NOMO-1 treated with dmso at 0.1 percent for 144 hours (cell line): ENCODE results near the gene HUNK.
"Not testable (repeated sequence)": the region's sequence is repeated elsewhere in the genome, so short reads cannot be mapped to it uniquely, and the experiment has no call there.

Source experiments
- DNase-seq: peaks from one replicate; lab custom pipeline; 2025; ENCODE audit not compliant: unreplicated experiment; lab: John Stamatoyannopoulos, UW

The HUNK gene

DNA sequence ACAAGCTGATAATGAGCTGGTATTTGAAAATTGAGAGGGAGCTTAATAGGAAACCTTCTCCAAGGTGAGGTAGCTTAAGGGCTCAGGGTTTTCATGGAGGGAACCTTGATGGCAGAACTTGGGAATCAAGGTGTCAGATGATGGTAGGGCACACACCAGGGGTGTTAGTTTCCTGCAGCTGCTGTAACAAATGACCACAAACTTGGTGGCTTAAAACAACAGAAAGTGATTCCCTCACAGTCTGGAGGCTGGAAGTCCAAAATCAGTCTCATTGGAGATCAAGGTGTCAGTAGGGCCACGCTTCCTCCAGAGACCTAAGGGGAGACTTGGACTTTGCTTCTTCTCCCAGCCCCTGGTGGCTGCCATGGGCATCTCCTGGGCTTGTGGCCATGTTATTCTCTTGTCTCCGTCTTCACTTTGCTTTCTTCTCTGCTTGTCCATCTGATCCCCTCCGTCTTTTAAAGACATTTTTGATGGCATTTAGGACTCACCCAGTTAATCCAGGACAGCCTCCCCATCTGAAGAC, 45.5 kb downstream of the HUNK start:
- no peak for DNase-seq

DNA sequence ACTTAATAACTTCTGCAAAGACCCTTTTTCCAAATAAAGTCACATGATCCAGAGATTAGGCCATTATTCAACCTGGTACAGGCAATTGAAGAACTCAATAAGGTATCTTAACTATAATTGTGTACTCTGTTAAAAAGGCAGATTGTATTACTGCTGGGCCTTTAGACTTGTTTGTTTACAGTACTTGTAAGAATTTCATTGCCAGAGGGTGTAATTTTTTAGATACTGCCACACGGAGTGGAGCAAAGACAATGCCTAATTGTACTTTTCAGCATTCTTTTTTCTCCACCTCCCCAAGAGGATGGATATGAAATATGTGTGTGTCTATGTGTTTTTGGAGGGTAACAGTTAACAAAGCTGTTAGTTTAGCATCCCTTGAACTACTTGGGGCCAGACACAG, 47.5 kb downstream of the HUNK start:
- DNase-seq, result no peak

DNA sequence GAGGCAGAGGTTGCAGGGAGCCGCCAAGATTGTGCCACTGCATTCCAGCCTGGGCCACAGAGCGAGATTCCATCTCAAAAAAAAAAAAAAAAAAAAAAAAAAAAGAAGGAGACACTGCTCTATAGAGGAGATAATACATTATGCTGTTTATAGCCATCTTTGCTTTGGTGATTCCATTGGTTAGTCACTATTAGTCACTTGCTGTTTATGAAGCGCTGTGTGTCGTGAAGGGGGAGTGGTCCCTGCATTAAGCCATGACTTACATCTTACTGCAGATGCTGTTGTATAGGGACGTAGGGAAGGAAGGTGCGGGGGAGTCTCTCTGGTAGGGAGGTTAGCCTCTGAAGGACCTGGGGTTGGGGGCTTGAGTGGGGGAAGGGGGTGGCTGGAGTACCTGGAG, 48.3 kb downstream of the HUNK start:
- no peak for DNase-seq

DNA sequence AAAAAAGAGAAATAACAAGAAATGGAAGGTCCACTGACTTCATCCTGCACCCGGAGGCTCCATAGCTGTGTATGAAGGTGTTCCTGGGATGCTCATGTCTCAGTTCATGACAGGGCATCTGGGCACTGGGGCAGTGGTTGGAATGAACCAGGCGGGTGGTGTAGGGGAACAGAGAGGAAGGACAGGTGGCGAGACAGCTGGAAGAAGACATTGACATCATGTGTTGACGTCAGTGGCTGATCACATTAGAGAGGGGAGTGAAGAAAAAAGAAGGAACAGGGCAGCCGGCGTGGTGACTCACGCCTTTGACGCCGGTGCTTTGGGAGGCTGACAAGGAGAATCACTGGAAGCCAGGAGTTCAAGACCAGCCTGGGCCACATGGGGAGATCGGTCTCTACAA, 50.1 kb downstream of the HUNK start:
- DNase-seq, result no peak

DNA sequence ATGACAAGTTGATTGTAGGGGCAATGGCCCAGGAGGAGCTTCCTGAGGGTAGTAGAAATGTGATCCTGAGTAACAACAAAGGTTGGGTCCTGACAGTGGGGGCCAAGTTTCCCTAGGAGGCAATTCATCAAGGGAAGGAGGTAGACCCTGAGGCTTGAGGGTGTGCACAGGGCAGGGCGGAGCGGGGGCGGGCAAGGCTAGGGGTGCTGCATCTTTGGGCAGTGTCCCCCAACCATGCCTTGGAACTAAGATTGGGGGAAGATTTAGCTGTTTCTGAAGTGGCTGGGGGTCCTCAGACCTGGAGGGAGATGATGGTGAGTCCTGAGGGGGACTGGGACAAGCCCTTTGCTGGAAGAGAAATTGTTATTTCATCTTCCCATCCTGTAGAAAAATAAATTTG, 50.9 kb downstream of the HUNK start:
- no peak for DNase-seq

DNA sequence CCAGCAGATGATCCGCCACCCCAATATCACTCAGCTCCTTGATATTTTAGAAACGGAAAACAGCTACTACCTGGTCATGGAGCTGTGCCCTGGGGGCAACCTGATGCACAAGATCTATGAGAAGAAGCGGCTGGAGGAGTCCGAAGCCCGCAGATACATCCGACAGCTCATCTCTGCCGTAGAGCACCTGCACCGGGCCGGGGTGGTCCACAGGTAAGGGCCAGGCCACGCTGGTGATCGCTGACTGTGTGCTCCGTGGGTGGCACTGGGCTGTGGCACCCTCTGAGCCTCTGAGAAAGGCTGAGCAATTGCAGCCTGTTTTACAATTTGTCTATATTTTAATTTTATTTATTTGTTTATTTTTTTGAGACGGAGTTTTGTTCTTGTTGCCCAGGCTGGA, 51.7 kb downstream of the HUNK start:
- no peak for DNase-seq

DNA sequence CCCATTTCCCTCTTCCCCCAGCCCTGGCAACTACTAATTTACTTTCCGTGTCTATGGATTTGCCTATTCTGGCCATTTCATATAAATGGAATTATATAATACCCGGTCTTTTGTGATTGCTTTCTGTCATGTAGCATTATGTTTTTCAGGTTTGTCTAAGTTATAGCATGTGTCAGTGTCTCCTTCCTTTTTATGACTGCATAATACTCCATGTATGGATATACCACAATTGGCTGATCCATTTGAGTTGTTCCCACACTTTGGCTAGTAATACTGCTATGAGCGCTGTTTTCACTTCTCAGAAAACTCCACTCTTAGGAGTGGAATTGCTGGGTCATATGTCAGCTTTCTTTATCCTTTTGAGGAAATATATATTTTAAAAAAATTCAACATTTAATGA, 53.7 kb downstream of the HUNK start:
- no peak for DNase-seq

DNA sequence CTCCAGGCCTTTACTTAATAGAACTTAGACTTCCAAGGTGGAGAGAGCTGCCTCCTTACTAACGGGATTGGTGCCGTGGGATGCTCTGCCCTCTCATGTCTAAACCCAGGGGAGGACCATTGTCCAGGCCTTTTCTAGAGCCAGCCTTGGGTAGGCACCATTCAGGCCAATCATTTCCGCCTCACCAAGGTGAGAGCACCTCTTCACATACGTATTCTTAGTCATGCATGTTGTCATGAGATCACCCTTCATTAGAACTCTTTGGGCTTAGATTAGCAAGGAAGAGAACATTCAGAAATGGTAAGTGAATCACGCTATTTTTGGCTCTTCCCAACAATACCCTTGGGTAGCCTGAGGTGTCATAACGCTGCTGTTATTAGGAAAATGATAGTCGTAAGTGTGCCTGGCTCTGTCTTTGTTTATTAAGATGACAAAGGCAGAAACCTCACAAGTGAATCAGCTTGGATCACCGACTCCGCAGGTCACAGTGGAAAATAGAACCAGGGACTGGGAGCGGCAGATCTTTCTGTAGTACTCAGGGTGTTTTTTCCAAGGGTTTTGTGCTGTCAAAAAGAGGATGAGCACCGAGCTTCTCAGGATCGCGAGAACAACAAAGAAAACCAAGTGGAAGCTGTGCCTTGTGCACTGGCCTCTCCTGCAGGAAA, 55.0 kb downstream of the HUNK start:
- DNase-seq, result no peak

DNA sequence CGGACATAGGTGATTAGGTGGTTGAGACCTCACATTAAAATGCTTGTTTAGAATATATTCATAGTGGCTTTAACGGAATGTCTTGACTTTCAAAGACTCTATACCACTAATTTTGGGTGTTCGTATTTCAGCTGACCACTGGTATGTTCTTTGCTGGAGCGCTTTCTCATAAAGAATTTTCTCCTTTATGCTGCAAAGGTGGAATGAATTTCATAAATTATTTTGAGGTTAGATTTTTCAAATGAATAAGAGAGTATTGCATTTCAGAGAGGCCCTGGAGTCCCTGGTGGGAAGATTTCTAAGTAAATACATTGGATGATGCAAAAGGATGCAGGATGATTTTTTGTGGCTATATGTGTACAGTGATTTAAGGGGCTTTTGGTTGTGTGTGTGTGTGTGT, 55.8 kb downstream of the HUNK start:
- DNase-seq, result no peak

DNA sequence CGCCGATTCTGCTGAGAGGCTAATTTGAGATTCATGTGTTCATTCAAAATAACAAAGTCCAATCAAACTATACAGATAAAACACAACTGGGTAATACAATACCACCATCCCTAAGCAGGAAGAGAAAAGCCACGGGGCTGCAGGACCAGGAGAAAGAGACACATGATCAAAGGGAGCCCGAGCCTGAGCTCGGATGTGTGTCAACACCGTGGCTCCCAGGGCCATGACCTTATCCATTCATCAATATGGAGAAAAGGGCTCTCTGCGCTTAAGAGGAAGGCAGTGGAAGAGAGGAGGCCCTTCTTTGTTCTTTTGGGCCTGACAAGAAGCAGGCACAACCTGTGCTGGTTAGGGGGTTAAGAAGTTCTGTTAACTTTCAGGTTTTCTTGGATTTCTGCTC, 56.7 kb downstream of the HUNK start:
- no peak for DNase-seq

DNA sequence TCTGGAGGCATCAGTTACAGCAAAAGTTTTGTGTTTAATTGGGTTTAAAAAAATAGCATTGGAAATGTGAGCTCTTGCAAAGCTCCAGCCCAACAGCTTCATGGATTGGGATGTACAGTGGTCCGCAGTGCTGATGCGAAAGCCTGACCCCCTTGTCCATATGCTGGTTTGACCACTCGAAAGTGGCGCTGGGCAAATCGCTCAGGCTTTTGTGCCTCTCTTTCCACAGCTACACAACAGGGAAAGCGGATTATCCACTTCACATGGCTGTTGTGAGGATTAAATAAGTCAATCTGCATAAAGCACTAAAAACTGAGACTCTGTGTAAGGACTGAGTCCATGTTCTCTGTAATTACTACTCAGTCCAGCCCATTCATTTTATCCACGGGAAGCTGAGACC, 57.2 kb downstream of the HUNK start:
- no peak for DNase-seq

DNA sequence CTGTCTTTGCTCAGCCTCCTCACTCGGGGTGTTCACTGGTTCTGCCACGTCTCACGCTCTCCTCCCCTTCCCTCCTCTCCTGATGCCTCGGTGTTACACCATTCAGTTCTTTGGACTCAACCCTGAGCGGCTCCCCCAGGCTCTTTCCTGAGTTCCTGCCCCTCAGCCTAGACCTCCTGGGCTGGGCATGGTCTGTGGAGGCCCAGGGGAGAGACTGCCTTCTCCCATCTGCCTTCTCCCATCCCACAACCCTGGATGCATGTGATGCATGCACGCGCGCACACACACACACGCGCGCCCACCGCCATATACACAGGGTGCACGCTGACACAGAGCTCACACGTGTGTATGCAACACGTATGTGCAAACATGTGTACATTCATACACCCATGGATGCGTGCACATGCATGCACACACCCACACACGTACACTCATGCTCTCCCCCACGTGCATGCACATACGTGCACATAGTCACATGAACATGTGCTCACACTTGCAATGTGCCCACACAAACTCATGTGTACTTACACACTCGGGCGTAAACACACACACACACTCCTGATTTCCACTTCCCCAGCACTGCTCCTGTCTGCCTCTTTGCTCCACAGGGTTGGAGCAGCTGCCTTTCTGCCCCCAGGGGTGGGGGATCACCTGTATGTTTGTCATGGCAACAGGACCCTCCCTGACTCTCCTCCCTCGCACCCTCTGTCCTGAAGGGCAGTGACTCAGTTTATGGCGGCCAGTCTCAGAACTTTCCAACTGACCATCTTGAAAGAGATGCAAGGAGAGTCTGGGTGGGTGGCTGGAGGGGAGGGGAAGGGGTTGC, 59.0 kb downstream of the HUNK start:
- no peak for DNase-seq

DNA sequence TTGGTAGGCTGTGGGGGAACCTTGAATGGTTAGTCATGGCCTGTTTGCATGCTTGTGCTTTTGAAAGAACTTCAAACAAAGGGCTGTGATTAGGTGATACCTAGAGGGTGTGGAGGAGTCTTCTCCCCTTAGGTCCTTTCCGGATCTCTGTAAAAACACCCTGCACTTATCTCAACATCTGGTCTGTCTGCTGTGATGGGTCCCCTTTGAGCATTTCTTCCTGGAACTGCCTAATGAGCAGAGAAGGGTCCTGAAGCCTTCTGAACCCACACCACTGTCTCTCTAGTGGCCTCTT, 59.6 kb downstream of the HUNK start:
- no peak for DNase-seq

DNA sequence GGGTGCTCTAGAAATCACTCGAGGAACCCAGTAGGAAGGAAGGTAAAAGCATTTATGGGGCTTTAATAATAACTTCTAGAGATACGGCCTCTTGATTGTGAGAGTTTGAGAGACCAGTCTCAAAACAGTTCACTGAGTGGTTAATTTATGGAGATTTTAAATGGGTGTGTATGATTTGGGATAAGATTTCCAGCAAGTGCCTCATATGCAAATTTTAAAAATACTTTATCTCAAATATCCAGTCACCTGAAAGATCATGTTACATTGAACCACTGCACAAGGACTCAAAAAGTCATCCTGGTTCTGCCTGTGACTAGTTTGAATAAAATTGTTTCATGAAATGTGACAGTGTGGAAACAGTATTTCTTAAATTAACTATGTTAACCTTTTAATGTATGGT, 64.5 kb downstream of the HUNK start:
- no peak for DNase-seq

DNA sequence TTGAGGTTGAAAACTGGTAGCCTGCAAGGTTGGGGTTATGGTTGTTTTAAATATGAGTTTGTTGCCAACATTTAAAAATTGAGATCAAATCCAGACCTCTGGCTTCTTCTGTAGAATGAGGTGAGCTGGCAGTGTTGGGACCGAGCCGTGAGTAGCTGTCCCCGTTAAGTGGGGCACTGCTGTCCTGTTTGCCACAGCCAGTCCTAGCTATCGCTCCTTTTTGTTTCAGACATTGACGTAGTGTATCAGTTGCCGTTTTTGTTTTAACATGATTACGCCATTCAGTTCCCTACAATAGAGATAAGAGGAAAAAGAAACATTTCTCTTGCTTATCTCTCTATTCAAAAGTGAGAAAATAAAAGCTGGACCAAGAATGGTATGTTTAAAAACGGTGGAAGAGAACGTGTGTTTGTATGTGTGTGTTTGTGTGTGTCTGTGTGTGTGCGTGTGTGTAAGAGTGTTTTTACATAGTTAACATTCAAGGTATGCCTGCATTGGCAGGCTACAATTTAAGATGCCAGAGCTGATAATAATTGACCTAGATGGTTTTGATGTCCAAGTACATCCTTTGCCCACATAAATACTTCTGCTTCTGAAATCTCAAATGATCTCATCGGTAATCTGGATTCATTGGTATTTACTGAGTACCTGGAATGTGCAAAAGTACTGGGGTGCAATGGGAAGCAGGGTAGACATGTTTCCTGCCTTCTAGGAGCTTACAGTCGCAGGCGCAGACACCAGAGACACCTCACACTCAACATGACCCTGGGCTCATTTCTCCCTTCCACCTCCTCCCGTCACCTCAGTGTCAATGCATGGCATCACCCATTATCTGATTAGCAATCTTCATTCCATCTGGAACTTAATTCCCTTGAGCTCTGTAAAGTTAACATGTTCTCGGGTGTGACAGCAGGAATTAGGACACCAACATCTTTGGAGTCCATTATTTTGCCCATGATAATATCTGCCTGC, 65.8 kb downstream of the HUNK start:
- no peak for DNase-seq

DNA sequence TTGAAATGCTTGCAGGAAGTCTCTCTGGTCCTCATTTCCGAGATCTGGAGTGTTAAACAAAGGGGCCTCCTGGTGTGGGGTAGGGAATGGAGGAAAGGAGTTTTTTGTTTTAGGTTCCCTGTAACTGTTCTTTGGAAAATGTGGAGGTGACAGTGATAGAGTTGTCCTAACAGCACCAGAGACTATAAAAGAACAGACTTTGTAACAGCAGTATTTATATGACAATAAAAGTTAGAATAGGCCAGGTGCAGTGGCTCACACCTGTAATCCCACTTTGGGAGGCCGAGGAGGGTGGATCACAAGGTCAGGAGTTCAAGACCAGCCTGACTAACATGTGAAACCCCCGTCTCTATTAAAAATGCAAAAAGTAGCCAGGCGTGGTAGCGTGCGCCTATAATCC, 68.9 kb downstream of the HUNK start:
- no peak for DNase-seq

DNA sequence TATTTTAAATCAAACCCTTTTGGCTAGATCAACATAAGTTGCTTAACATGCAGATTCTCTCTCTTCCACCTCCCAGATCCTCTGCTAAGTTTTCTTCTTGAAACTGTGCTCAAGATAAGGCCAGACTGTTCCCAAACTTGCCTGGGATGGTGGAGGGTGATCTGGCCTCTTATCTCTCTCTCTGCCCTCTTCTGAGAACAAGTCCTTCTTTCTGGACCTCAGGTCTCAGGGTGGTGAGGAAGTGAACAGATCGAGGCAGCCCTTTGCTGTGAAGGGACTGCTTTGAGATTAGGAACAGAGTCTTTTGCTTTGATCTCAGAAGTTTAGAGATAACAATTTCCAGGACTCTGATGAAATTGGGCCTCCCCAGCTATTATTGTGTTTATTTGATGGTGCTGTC, 70.7 kb downstream of the HUNK start:
- no peak for DNase-seq

DNA sequence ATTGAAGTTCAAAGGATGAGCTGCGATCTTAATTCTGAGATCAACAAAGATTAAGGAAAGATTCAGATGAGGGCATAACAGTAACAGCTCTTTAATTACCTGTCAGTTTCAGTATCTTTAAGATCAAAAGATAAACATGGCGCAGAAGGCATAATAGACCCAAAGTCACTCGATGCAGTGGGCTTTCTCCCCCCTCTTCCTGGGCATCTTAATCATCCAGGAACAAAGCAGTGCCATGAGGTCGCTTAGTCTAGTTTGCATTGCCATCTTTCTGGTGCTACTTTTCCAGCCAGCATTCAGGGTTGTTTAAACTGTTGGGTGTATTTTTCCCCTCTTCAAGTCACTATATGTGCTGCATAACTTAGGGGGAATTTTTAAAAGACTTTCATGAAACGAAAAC, 72.3 kb downstream of the HUNK start:
- DNase-seq, result no peak

DNA sequence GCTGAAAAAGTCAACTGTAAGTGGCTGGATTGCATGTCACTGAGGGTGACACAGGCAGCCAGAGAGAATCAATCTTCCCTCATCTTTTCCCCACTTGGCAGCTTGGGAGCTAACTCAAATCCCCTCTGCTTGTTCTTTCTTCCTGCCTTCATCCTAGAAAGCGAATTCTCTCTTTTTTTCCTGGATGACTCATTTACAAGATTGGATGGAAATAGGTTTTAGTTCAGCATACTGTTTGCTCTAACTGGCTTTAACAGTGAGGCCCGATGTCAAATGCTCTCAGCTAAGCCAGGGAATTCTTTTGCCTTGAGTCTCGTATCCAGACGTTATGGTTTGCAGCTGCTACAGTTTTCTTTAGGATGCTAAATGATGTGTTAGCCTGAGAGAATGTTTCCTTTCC, 72.7 kb downstream of the HUNK start:
- no peak for DNase-seq

DNA sequence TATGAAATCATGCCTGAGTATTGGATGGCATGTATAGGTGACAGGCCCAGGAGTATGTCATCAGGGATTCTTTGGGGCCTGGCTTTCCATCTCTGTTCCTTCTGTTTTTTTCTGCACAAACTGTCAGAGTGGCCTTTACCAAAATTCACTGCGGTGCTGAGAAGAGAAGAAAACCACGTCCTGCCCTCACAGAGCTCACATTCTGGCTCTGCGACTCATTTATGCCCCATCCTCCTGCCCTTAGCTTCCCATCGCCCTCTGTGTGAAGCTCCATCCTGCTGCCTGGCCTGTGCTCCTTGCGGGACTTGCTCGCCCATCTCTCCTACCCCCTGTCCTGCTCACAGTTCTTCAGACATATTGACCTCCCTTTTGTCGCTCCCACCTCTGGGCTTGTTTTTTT, 73.4 kb downstream of the HUNK start:
- no peak for DNase-seq

DNA sequence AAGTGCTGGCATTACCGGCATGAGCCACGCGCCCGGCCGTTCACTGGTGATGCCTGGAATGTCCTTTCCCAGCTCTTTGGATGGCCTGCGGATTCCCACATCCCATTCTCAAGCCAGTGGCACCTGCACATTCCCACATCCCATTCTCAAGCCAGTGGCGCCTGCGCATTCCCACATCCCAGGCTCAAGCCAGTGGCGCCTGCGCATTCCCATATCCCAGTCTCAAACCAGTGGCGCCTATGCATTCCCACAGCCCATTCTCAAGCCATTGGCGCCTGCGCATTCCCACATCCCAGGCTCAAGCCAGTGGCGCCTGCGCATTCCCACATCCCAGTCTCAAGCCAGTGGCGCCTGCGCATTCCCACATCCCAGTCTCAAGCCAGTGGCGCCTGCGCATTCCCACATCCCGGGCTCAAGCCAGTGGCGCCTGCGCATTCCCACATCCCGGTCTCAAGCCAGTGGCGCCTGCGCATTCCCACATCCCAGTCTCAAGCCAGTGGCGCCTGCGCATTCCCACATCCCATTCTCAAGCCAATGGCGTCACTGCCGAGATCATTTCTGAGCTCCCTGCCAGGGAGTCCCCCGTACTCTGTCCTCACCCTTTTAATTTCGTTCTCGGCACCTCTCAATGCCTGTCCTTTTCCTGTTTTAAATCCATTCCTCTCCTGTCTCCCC, 74.2 kb downstream of the HUNK start:
- not testable (repeated sequence) for DNase-seq
